NCI-H146 treated with DMSO at 0.1 percent for 48 hours (cell line): ENCODE results near the gene OR56A3.

Experiments used
- DNase-seq: peaks from one replicate; lab custom pipeline; 2025; ENCODE audit not compliant: unreplicated experiment; lab: John Stamatoyannopoulos, UW

OR56A3 gene

GRCh38 chr11:5968394-5968793 lies 26.3 kb downstream of the OR56A3 start, which contains the start of gene OR56A5:
Gene OR56A5 (minus strand): TSS chr11:5968494. CDS start chr11:5968494, 0 bp downstream.
- no peak for DNase-seq

GRCh38 chr11:5973530-5973929 lies 31.5 kb downstream of the OR56A3 start:
- no peak for DNase-seq

- DNase-seq = no peak
These were observed 41.4 kb downstream of the OR56A3 start for GRCh38 chr11:5983443-5983842.

DNA sequence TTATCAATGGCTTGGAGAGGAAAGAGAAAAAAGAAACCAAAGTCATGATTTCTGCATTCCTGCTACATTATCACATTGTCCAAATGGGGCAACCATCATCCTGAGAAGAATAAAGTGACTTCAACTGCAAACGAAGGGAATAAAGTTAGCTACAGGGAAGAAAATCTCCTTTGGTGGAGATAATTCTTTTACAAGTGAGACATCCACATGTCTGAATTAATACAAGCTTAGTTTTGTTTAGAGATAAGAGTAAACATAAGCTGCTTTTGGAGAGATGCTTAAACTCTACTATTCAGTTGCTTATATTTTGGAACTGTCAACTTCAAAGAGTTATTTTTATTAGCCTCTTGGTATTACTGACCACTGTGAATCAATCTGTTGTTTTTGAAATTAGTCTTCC lies 44.8 kb downstream of the OR56A3 start, which contains the start of gene OR52L1:
TSS of gene OR52L1 (minus strand) at position 101 of the 400 bp plus-strand sequence. CDS start at position 46, 55 bp downstream.
- no peak for DNase-seq

DNA sequence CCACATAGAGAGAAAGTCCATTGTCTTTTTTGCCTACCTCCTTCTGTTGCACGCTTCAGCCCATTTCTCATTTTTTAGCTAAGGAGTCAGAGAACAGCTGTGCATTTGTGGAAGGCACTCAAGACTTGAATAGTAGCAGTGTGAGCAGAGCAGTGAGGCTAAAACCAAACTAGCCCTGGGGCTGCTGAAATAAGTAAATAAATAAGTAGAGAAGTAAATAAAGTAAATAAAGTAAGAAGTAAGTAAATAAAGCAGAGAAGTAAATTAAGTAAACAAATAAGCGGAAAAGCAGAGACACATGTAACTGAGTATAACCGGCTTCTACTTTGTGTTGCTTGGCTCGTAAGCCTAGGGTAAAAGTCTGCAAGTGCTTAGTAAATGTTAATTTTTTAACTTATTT lies 47.2 kb downstream of the OR56A3 start:
- DNase-seq = no peak

- no peak for DNase-seq
These were observed 50.1 kb downstream of the OR56A3 start for GRCh38 chr11:5992150-5992549.

DNA sequence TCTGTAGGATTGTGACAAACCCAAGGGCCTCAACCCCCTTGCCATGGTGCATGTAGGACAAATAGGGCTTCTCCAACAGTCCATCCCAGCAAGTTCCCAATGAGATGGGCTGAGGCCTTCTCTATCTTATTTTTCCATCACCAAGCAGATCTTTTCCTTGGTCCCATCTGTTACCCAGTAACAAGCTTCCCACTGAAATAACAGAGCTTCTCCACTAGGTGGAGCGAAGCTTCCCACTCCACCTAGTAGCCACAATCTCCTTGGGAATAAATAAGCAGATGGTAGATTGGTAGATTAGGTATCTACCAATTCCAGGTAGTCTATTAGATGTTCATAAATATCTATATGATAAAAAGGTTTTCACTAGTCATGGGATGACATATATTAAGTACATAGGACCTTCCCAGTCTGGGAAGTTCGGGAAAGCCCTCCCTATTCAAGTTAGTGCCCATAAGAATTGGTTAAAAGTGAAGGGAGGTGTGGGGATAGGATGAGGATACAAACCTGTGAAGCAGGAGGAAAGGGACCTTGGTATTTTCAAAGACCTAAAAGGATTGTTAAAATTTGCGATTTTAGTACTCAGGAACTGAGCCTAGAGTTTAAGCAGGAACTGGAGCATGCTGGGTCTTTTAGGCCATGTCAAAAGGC lies 50.7 kb downstream of the OR56A3 start:
- DNase-seq = no peak

DNA sequence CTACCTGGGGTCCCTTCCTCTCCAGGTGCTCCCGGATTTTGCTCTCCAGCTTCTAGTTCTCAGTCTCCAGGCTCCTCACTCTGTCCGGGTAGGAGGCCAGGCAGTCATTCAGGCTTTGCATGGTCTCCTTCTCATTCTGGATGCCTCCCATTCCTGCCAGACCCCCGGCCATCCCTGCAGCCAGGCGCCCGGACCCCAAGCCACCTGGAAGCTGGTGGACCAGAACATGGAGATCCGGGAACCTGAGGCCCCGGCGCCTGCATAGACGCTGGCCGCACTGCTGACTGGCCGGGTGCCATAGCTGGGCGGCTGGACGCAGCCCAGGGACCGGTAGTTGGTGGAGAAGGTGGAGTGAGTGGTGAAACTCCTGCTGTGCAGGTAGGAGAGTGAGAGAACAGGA lies 52.7 kb downstream of the OR56A3 start:
- DNase-seq = no peak
